NCI-H2107 (cell line): Measurements from ENCODE around the gene TSHZ1.
"Not testable (repeated sequence)": the region's sequence is repeated elsewhere in the genome, so short reads cannot be mapped to it uniquely, and the experiment has no call there.

Experiments
- DNase-seq: peaks from one replicate; lab custom pipeline; 2025; lab: John Stamatoyannopoulos, UW

TSHZ1 gene

DNA sequence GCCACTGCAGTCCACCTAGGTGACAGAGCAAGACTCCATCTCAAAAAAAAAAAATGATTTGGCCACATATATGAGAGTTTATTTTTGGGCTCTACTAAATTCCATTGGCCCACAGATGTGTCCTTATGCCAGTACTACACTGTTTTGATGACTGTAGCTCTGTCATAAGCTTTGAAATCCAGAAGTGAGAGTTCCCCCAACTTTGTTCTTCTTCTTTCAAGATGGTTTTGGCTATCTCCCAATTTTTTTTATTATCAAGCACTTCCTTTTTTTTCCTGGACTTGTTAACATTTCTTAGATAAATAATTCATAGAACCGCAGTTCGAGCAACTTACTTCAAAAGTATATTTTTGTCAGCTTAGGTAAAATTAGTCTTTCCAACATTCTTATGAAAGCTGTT, 96.9 kb downstream of the TSHZ1 start:
- no peak for DNase-seq

- DNase-seq: no peak
Measured at GRCh38 chr18:75309564-75309963, 99.0 kb downstream of the TSHZ1 start.

- no peak for DNase-seq
Measured at GRCh38 chr18:75314117-75314516, 103.5 kb downstream of the TSHZ1 start.

- DNase-seq: no peak
Measured at GRCh38 chr18:75314606-75315005, 104.0 kb downstream of the TSHZ1 start.

DNA sequence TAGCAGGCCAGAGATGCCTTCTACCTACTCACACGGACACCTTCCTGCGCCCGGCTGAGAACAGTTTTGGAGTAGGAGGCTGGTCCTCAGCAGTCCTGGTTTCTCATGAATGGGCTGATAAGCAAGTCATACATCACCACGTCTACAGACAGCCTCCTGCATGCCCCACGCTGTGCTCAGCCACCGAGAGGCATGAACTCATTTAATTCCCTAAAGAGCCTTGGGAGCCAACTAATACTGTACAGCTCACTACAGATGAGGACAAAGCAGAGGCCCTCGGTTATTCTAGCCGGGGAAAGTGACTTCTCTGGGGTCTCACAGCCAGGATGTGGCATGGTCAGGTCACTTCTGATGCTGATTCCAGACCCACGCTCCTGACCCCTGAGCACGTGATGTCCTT, 105.6 kb downstream of the TSHZ1 start:
- DNase-seq: no peak

GRCh38 chr18:75316826-75317225, 106.2 kb downstream of the TSHZ1 start:
- no peak for DNase-seq

DNA sequence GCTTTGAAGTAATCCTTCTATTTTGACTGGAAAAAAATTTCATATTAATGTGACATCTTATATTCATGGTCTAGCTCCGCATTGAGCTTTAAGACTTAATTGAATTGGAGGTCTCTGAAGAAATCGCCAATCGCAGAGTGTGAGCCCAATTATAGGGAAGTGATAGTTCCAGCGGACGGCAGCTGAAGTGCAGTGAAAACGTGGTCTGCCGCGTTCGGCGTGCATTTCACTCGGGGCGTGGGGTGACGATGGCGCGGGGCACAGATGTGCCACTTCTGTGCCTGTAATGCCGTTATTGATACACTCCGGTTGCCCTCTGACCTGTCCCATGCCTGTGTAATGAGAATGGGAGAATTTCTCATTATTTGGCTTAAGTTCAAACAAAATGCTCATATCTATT, 106.7 kb downstream of the TSHZ1 start:
- no peak for DNase-seq

DNA sequence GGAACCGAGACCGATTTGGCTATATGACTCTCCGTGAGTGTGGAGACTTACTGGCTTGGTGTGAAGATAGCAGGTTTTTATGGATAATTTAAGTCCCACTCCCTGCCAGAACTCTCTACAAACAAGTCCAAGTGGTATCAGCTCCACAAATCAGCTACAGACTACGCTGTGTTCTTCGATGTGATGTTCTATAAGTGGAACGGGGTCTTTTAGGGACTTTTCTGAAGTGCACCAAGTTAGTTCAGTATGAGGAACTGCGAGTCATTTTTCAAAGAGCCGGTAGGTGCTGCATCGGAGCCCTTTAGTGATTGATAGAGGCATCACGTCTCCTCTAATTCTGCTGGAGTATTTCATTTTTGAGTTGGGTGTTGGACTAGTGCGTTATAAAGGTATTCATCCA, 107.1 kb downstream of the TSHZ1 start:
- DNase-seq: no peak

DNA sequence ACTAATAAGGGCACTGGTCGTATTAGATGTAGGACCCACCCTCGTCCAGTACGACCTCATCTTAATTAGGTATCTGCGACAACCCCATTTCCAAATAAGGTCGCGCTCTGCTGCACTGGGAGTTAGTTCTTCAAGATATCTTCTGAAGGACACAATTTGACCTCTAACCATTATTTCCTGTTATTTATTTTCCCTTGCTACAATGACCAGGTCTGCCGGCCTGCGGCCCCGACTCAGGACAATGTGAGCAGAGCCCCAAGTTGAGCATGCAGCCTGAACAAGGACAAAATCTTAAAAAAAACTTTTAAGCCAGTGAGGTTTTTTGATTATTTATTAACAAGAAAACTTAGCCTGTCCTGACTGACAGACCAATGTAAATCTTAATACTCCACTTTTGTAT, 109.3 kb downstream of the TSHZ1 start:
- DNase-seq: no peak

- no peak for DNase-seq
Measured at GRCh38 chr18:75320506-75320905, 109.9 kb downstream of the TSHZ1 start.

- DNase-seq: no peak
Measured at GRCh38 chr18:75321431-75321830, 110.8 kb downstream of the TSHZ1 start.

- DNase-seq: no peak
Measured at GRCh38 chr18:75322206-75322605, 111.6 kb downstream of the TSHZ1 start.

DNA sequence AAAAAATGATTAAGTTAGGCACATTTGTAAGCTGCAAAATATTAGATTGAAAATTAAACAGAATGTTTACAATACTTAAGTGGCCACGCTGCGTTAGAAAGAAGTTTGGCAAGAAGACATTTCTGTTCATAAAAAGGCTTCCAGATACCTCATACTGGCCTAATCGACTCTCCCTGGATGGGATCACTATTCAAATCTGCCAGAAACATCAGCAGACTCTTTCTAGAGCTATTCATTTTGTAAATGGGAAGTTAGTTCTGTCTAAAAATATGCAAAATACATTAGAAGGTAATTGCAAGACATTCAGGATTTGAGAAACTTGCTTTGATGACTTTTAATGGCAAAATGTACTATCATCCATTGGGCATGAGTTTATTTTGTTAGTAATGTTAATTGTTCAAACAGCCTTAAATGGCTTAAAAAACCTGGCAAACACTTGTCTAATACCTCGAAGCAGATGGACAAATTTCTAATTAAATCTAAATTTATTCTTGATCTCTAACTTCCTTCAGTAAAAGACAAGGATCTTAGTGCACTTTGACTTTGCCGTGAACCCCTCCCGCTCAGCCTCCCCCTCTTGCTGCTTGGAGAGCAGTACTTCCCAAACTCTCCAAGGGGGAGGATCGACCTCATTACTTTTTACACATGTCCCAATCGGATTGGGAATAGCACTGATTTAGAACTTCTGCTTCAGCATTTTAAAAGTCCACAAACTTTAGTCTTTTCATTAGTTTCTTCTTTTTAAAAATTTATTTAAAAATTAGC, 113.4 kb downstream of the TSHZ1 start:
- DNase-seq: no peak

DNA sequence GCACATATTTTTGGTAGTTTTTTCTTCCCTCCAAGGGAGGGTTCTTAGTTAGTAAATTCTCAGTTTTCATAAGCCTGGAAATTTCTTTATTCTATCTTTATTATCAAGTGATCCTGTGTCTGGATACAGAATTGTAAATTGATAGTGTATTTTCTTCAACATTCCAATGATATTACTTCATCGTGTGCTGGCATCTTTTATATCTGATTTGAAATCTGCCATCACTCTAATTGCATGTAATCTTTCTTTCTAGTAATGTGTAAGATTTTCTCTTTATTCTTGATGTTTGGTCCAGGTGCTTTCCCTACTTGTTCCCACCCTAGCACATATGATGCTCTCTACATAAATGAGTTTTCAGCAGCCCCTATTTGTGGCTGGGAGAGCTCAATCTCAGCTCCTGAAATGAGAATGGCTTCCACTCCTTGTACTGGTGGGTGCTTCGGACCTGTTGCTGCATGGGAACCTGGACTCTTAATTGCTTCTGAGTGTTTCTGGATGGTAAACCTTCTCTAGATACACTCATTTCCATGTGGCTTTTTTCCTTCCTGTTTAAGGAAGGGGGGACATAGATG, 114.2 kb downstream of the TSHZ1 start:
- no peak for DNase-seq

GRCh38 chr18:75329753-75330152, 119.2 kb downstream of the TSHZ1 start:
- not testable (repeated sequence) for DNase-seq

DNA sequence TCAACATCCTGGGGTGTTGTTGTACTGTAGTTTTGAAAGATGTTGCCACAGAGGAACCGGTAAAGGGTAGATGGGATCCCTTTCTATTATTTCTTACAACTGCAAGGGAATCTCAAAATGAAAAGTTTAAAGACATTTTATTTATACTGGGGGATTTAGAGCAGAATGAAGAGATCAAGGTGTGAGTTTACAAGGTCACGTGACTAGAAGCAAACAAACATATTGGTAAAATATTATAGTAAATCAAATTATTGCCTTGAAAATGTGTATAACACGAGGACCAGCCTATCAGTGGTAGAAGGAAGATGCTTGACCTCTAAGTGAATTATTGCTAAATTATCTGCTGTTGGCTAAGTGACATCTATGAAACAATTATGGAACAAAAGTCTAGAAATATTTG, 119.7 kb downstream of the TSHZ1 start:
- no peak for DNase-seq

GRCh38 chr18:75334869-75335268, 124.3 kb downstream of the TSHZ1 start:
- DNase-seq: no peak

DNA sequence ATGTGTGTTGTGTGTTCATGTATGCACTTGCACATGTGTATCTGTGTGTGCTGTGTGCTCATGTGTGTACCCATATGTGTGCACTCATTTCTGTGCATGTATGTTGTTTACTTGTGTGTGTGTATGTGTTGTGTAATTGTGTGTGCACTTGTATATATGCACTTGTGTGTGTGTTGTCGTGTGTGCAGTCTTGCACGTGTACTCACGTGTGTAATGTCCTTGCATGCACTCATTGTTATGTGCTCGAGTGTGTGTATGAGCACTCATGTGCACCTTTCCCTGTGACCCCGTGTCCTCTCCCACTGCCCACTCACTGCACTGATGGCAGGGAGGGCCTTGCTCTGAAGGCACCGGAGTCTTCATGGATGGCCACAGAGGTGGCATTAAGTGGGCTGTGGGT, 124.9 kb downstream of the TSHZ1 start:
- DNase-seq: no peak

DNA sequence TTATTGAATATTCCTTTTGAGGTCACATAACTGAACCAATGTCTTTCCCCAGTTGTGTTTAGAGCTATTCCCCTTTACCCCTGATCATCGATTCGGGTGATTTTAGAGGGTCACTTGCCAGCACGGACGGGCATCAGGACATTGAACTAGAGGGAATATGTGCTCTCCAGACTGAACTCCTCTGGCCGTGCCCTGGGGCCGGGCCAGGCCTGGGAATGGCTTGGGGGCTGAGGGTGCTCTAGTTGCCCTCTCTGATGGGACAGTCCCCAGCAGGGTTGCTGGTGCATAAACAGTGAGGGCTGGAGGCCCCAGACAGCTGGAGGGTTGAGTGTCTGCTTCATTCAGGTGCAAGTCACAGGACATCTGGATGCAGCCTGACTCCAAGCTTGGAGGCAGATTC, 126.2 kb downstream of the TSHZ1 start:
- DNase-seq: no peak

- DNase-seq: no peak
Measured at GRCh38 chr18:75337348-75337747, 126.8 kb downstream of the TSHZ1 start.

DNA sequence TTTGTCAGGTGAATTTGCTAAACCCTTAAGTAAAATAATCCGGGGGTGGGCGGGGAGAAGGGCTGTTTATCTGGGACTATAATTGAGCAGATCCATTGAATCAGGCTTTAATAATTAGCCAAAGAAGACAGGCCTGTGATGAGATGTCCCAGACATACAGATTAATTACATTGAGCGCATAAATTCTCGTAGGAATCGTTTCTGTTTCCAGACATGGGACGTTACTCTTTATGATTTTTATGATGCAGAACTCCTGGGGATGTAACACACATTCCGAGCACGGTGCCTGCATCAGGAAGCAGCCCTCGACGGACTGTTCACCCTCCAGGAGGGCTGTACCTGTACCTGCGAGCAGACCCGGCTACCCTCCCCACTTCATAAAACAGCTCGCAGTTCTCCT, 128.0 kb downstream of the TSHZ1 start:
- no peak for DNase-seq
